NCI-H2029 (cell line): ENCODE results near the gene IGF2R.

Experiments used
- DNase-seq: peaks from one replicate; lab custom pipeline; 2025; lab: John Stamatoyannopoulos, UW

IGF2R gene

DNA sequence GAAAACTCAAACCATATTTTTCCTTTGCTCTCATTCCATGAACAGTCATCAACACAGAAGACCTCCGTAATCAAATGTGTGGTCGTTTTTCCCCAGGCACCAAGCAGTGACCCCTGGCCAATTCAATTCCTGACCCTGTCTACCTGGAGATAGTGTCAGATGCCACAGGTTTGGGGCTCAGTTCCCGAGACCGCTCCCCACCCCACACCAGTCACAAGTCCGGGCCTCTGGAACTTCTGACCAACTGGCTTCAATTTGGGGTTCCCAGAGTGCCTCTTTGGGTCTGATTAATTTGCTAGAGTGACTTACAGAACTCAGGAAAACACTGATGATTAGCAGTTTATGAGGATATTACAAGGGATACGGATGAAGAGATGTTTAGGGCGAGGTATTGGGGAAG, 6.0 kb downstream of the IGF2R start:
- no peak for DNase-seq

DNA sequence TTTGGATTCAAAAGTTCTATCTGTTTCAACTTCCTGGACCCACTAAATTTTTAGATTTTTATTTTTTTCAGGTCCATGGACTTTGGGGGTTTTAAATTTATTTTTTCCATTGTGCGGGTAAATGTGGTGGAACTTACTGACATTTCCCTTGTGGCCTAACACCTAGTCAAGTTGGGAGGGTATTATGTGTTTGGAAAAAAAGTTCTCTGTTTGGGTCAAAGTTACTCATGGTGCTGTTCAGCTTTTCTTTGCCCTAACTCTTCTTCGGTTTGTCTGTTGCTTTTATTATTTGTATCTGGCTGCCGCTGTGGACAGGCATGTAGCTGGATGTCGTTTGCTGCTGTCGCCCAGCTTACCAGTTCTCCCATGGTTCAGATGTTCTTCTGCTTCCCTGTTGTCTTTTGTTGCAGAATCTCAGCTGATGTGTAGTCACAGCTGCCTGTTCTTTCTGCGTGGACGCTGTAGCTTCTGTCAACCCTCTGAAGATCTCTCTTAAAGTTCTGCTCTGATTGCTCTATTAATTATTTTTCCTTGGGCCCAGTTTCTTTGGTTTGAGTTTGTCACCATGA, 7.9 kb downstream of the IGF2R start:
- no peak for DNase-seq

DNA sequence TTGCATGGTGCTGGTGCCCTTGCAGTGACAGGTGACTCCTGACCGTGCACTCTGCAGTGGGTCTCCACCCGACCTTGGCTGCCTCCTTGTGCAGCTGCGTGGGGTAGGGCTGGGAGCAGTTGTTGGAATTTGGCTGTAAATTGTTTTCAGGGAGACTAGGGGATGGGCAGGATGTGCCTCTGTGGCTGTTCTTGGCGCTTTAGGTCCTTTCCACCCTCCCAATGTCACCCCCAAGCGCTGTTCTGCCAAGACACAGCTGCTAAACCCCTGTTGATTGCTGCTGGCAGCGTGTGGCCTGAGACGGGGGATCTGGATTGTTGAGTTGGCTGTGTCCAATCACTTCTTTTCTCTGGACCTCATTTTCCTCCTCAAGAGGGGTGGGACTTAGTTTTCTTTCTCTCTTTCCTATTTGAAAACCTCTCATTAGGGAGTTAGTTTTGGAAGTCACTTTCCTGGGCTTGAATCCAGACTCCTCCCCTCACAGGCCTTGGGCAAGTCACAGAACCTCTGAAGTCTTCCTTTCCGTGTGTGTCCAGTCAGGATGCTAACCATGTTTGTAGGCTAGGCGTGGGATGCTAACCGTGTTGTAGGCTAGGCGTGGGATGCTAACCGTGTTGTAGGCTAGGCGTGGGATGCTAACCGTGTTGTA, 8.5 kb downstream of the IGF2R start:
- DNase-seq = no peak

DNA sequence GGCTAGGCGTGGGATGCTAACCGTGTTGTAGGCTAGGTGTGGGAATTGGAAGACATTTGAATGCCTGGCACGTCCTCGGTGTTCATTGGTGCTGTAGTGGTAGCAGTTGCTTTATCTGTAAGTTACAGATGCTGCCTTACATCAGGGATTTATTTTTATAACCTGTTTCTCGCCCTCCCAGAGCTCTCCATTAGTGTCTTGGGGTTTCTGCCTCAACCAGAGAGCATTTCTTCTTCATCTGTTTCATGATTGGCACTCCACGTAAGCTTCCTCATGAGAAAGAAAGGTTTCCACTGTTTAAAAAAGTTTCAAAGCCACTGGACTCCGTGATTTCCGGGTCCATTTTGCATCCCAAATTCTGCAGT, 9.0 kb downstream of the IGF2R start:
- DNase-seq = no peak

DNA sequence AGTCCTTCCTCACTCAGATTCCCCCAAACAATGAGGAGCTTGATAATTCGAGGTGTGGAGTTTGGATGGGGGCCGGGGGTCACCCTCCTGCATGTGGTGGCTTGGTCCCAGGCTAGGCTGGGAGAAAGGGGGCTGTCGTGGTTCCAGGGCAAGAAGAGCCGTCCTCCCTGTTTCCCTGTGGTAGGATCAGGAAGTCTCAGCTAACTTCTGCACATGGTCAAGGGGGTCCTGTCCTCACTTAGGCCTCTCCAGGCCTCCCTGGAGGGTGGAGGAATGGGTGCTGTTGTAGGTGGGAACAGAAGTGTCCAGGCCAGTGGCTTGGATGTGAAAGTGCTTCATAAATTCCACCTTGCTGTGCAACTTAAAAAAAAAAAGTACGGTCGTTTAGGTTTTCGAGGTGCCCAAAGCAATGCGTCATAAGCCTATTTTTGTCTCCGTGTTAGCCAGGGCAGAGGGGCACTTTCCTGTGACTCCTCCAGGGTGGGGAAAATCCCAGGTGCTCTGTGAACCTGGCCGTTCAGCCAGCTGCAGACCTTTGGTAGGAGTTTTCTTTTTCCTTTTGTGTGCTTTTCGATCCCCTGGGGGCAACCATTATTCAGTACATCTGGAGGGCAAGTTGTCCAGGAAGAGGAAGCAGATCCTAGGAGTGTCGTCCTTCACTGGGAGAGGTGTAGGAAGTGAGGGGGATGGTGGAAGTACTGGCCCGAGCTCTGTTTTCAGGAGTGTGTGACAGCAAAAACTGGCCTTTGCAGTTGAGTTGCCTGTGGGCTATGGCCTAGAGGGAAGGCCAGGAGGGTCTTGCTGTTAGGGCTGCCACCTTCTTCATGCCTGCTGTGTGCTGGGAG, 9.6 kb downstream of the IGF2R start:
- no peak for DNase-seq

DNA sequence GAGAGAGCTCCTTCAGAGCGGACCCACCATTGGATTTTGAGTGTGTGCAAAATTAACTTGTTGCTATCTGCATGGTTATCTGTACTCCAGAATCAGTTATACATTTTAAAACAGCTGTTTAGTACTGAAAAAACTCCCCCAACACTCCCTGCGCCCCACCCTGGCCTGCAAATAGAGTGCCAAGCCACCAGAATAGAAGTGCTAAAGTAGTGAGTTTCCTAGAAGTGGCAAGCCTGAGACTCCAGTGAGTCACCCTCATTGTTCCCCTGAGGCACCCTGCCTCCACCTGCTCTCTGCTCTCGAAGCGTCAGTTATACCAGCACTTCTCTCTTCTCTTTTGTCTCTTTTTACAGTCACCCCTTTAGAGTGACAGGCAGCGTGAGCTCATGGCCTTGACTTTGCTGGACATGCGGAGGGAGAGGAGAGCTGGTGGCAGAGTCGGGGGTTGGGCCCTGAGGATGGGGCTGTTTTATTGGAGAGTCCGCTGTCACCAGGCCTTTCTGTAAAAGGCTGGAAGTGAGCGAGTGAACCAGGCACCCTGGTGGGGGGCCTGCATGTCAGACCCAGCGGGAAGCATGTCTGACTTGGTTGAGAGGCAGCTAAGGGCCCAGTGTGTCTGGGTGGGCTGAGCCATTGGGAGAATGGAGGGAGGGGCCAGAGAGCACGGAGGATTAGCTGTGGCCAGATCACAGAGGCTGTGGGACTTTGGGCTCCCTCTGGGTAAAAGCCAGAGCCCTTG, 10.4 kb downstream of the IGF2R start:
- DNase-seq = peak; percentile 16

DNA sequence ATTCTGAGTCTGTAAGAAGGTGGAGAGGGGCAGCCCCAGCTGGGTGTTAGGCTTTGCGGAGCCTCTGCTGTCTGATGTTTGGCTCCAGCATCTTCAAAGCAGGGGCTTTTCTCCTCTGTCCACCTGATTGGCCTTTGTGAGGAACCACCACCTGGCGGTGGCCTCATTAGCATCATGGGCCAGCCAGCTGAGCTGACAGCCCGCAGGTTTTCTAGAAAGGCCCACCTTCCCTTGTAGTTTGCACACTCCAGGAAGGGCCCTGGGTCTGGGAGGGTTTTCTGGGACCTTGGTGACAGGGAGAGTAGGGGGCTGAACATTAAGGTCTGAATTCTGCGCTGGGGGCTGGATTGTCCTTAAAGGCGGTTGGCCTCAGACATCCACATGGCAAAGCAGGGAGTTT, 11.6 kb downstream of the IGF2R start:
- DNase-seq = no peak

DNA sequence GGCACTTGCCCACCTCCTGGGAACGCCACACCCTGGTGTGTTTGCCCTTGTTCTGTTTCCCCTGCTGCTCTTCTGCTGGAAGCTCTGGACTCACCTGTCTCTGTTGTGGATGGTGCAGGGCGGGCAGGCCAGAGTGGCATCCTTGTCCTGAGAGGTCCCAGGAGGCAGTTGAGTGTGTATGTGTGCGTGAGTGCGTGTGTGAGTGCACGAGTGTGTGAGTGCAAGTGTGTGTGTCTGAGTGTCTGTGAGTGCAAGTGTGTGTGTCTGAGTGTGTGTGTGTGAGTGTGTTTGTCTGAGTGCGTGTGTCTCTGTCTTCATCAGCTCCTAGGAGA, 12.2 kb downstream of the IGF2R start:
- no peak for DNase-seq

DNA sequence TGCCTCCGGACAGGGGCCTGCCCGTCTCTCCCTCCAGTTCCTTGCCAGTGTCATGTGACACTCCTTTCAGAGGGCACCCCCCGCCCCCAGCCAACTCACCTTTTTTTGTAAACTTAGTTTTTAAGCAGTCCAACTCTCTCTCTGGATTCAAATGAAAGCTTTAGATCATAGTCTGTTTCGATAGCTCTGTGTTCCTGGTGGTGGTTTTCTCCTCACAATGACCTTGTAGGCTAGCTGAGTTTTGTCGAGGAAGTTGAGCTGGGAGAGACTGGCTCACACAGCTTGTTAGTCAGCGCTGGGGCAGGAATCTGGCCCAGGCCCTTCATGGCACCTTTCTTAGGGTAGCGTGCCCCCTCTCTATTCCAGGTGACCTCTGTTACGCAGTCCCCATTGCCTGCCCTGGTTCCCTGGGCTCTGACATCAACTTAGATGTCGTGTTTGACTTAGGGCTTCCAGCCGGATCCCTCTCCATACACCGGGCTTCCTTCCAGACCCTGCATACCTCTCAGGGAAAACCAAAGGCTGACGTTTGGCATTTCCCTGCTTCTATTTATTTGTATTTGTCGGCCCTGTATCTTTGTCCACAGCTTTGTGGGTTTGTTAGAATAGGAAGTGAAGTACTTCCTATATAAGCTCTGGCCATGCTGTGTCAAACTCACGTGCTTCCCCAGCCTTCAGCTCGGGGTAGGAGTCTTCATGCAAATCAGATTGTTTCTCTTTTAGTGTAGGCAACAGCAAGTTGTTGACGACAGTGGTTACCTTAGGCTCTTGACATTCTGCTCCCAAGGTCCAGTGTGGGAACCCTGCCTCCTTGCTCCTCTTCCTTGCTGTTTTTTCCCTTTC, 12.7 kb downstream of the IGF2R start:
- peak; percentile 81 for DNase-seq

DNA sequence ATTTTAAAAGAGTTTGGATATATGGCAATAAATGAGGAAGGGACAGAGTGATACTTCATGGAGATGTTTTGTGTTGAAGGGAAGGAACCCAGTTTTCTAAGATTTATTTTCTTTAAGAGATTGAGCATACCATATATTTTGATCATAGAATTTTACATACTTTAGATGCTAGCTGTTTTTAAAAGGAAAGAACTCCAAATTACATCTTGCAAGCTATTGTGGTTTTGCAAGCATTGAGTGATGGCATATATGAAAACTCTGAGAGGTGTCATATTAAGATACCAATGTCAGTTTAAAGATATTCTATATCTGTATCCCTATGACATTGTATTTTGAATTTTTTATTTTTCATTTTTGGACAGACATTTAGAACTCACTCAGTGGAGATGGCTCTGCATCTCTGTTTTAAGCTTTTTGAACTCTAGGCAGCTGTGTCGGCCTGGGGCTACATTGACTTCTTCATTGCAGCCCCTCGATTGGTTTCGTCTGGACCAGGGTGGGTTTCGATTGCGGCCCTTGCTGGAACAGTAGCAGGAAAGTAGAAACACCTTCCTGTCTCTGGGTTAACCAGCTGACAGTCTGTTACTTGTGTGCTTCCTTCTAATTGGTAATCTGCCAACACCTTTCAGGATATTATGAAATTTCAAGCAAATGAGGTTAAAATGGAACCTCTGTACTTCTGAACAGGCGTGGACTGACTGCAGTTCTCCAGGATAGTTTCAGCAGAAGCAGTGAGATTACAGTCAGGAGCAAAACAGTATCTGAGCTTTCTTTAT, 14.0 kb downstream of the IGF2R start:
- no peak for DNase-seq

DNA sequence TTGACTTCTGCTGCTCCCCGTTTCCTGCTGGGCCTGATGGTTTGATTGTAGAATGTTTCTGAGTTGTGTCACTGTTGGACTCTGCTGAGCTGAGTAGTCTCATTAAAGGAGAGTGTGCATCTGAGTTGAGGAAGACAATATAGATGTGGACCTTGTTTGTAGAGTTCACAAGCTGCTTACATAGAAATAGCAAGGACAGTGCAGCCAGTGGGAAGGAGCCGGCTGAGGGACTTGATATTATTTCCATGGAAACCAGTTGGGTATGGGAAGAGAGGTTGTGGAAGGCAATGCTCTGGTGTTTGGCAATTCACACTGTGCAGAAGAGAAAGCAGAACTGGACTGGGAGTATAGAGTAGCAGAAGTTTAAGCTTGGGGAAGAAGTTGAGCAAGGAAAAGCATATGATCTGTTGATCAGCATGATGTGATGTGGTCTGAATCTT, 14.8 kb downstream of the IGF2R start:
- DNase-seq = no peak

DNA sequence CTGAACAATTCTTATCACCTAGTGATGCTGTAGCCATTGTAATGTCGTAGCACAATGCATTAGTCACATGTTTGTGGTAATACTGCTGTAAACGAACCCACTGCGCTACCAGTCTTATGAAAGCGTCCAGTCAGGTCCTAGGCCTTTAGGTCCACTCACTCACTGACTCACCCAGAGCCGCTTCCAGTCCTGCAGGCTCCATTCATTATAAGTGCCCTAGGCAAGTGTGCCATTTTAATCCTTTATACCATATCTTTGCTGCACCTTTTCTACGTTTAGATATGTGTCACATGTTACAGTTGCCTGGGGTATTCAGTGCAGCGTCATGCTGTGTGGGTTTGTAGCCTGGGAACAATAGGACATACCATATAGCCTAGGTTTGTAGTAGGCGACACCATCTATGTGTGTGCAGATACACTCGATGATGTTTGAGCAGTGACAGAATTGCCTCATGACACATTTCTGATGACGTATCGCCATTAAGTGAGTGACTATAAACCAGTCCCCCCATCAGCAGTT, 15.4 kb downstream of the IGF2R start:
- no peak for DNase-seq

DNA sequence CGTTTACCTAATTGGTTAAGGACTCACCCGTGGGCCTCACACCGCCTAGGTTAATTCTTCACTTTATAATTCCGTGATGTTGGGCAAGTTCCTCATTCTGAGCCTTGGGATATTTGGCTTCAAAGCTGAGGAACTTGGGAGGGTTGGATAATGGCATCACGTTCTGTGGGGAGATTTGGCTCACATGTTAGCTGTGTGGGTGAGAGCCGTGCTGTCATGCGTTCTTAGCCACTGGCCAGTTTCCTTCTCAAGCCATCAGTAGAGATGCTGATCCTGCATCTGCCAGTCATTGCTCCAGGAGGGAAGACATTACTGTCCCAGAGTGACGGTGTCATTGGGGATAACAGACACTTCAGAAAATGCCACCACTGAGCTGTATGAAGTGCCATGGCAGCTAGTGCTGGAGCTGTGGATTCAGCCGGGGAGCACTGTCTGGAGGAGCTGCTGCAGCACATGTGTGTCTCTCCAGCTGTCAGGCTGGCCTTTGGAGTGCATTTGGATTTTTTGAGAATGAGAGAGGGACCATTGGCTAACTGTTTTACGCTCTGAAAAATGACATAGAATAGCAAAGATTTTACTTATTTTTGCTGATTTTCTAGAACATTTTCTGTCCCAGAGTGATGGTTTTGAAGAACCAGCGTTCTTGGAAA, 16.5 kb downstream of the IGF2R start:
- DNase-seq = no peak

DNA sequence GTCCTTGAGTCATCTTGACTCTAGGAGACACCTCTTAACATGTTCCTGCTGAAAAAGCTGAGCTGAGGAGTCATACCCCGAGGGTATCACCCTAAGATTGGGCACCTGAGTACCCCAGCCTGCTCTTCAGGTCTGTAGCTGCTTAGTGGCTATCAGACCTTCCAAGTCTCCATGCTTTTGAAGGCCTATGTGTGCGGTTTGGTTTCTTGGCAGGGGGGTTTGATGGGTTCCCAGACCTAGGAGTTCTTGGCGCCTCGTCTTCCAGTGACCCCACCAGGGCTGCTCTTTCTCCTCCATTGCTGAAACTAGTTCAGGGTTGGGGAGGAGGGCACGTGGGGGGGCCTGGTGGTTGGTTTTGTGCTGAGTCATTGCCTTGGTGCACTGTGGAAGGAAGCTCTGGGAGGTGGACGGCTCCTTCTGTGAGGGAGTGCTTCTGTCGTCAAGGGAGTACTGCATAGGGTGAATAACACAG, 20.1 kb downstream of the IGF2R start:
- DNase-seq = no peak

DNA sequence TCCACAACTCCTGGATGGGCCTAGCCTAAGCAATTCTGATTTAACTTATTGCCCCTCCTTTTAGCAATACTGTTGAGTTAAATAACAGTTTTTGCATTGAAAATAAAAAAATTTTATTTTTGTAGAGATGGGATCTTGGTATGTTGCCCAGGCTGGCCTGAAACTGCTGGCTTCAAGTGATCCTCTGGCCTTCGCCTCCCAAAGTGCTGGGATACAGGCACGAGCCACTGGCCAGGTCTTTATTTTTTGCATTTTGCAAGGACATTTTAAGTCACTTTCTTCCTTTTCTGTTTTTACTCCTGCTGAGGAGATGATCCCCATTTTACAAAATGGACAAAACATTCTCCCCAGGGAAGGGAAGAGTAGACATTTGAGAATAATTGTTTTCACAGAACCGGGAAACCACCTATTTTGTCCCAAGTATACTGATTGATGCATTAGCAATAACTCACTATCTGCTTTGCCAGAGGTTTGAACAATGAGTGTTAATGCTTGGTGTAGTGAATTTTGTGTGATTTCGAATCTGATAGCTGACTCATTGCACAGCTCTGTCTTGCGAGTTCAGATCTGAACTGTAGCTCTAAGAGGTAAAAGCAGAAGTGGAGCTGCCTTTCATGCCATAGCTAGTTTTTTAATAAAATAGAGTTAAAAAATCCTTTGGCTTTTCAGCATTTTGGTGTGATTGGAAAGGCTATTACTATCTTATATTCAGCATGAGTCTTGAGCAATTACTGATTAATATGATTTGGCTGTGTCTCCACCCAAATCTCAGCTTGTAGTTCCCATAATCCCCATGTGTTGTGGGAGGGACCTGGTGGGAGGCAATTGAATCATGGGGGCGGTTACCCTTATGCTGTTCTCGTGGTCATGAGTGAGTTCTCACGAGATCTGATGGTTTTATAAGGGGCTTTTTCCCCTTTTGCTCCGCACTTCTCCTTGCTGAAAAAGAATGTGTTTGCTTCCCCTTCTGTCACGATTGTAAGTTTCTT, 20.9 kb downstream of the IGF2R start:
- DNase-seq = no peak

DNA sequence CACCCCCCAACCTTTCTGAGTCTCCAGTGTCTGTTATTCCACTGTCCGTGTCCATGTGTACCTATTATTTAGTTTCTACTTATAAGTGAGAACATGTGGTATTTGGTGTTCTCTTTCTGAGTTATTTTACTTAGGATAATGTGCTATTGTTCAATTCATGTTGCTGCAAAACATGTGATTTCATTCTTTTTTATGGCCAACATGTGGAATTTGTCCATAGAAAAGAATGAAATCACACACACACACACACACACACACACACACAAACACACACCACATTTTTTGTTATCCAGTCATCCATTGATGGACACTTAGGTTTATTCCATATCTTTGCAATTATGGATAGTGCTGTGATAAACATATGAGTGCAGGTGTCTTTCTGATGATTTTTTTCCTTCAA, 23.5 kb downstream of the IGF2R start:
- DNase-seq = no peak

DNA sequence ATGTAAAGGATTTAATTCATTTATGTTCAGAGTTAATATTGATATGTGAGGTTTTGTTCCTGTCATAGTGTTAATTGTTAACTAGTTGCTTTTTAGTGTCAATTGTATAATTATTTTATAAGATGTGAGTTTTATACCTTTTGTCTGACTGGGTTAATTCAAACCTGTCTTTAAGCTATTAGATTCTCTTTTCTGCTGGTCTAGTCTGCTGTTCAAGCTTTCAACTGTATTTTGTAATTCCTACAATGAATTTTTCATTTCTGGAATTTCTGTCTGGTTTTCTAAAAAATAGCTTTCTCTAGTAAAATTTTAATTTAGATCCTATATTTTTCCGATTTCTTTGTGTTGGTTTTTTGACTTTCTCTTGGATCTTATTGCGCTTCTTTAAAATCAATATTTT, 26.5 kb downstream of the IGF2R start:
- DNase-seq = no peak

DNA sequence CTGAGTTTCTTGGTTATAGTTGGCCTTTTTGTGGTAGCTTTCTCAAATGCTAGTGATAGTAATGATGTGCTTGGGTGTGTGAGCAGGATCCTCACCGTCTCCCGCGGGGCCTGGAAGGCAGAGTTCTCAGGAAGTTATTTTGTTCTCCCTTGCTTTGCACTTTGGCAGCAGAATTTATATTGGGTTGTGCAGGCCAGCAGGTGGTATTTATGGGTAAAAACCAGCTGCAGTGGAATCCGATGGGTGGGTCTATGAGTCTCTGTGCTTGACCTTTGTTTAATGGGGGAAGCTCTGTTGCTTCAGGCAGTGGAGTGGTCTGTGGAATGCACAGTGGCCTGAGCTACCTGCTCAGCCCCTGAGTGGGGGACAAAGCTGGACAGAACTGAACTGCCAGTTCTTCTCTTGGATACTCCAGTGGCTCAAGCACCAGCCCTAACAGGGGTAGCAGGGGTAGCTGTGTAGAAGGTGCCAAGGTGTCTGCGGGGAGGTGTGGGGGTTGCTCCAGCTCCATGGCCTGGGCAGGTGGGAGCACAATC, 27.3 kb downstream of the IGF2R start:
- no peak for DNase-seq
